Measurements from ENCODE around the gene UBN1. TPM values are rescaled to one million over a fixed set of nuclear protein-coding genes. Genes with fewer than 3 reads are reported as not detected.

Gene UBN1
- total RNA-seq, 1 donor from 2014 or later: 39.4 TPM

GRCh38 chr16:4831616-4832015, 15.7 kb upstream of the UBN1 start:
- TF ChIP-seq CTCF (conservative IDR thresholded peaks at IDR 0.05): no peak
- Mint-ChIP-seq H3K27me3 (no peaks in the 10 kb centered on the region), H3K27ac (no peak overlapping the region), H3K4me1 (ENCODE audit: unreplicated experiment) (no peaks in the 10 kb centered on the region), H3K36me3 (peaks cover 26% of the 10 kb centered on the region), H3K9me3 (no peaks in the 10 kb centered on the region), H3K4me3 (no peak overlapping the region)
- no peak for DNase-seq (ENCODE audit: extremely low spot score, unreplicated experiment)

- Mint-ChIP-seq H3K27me3 (no peaks in the 10 kb centered on the region), H3K9me3 (no peaks in the 10 kb centered on the region), H3K4me1 (ENCODE audit: unreplicated experiment) (no peaks in the 10 kb centered on the region), H3K27ac (no peak overlapping the region), H3K4me3 (no peak overlapping the region), H3K36me3 (peaks cover 25% of the 10 kb centered on the region)
- DNase-seq (ENCODE audit: extremely low spot score, unreplicated experiment): no peak
- no peak for TF ChIP-seq CTCF (conservative IDR thresholded peaks at IDR 0.05)
These were observed 14.5 kb upstream of the UBN1 start for GRCh38 chr16:4832698-4833343.

DNA sequence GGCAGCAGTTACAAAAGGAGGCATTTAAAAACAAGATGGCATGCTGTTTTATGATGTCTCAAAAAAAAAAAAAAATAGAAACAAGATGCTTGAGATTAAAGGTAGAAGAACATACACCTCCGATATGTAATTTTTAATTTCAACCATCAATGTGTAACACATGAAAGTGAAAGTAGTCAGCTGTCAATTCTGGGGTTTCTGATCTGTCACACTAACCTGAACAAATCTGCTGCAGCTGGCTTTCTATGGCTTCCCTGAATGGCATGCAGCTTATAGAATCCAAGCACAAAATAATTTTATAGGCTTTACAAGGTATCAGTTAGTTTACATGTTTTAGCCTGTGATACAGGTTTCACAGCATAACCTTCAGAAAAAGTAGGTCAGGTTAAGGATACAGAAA, 13.7 kb upstream of the UBN1 start:
- Mint-ChIP-seq H3K9me3 (no peaks in the 10 kb centered on the region), H3K4me1 (ENCODE audit: unreplicated experiment) (no peaks in the 10 kb centered on the region), H3K36me3 (peaks cover 22% of the 10 kb centered on the region), H3K4me3 (no peak overlapping the region), H3K27ac (no peak overlapping the region), H3K27me3 (no peaks in the 10 kb centered on the region)
- TF ChIP-seq CTCF (conservative IDR thresholded peaks at IDR 0.05): no peak
- no peak for DNase-seq (ENCODE audit: extremely low spot score, unreplicated experiment)

DNA sequence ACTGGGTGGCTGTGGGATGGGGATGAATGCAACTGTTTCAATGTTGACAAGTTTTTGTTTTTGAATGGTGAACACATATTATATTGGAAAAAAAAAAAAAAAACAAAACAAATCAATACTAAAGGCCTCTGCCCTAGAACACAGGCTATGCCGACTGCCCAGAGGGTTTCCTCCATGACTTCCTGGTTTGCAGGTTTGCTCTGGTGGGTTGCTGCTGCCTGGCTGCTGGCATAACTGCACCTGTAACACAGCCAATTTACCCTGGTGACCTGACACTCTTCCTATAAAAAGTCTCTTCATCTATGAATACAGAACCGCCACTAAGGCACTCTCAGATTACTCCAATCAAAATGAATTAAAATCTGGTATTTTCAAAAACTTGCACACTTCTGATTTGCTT, 10.6 kb upstream of the UBN1 start:
- H3K27me3 Mint-ChIP-seq: no peaks in the 10 kb centered on the region
- no peaks in the 10 kb centered on the region for H3K9me3 Mint-ChIP-seq
- H3K27ac Mint-ChIP-seq: no peak overlapping the region
- peaks cover 19% of the 10 kb centered on the region for H3K36me3 Mint-ChIP-seq
- no peak for DNase-seq (ENCODE audit: extremely low spot score, unreplicated experiment)
- H3K4me3 Mint-ChIP-seq: no peak overlapping the region
- no peak for TF ChIP-seq CTCF (conservative IDR thresholded peaks at IDR 0.05)
- no peaks in the 10 kb centered on the region for H3K4me1 Mint-ChIP-seq (ENCODE audit: unreplicated experiment)

DNA sequence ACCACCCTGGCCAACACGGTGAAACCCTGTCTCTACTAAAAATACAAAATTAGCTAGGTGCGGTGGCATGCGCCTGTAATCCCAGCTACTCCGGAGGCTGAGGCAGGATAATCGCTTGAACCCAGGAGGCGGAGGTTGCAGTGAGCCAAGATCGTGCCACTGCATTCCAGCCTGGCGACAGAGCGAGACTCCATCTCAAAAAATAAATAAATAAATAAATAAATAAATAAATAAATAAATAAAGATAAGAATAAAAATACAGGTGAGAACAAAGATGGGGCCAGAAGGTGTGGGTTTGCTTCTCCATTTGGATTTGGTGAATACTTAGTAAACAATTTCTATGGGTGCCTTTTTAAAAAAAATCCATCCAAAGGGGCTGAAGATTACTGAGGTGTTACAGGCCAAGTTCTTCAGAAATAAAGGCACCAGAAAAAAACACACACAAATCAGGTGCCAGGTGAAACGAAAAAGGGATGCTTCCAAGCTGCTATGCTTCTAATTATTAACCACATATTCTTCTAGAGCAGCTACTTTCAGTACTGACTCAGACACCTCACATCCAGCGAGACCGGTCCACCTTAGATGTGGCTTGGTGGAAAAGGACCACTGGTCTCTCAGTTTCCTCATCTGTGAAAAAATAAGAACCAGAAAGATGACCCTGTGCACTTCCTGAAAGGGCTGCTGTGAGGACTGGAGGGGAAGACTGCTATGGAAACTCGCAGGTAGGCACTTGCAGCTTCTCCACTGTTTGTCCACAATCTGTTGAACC, 9.4 kb upstream of the UBN1 start:
- H3K27ac Mint-ChIP-seq: no peak overlapping the region
- DNase-seq (ENCODE audit: extremely low spot score, unreplicated experiment): no peak
- no peaks in the 10 kb centered on the region for H3K9me3 Mint-ChIP-seq
- H3K4me3 Mint-ChIP-seq: no peak overlapping the region
- TF ChIP-seq CTCF (conservative IDR thresholded peaks at IDR 0.05): no peak
- H3K27me3 Mint-ChIP-seq: no peaks in the 10 kb centered on the region
- no peaks in the 10 kb centered on the region for H3K4me1 Mint-ChIP-seq (ENCODE audit: unreplicated experiment)
- peaks cover 19% of the 10 kb centered on the region for H3K36me3 Mint-ChIP-seq
